Left lung (tissue), 10 donors: ENCODE results near the gene ZNF503. TPM values are rescaled to one million over a fixed set of nuclear protein-coding genes. Genes with fewer than 3 reads are reported as not detected.
A peak's percentile ranks its signal among the peaks of the same experiment; 100 is the strongest.

Experiments used
- ATAC-seq: fragments of 200-7000 bp; cut with Tn5 transposase; one replicate; pipeline ENCODE4 v1.9.1; 2020; ENCODE audit warnings: moderate library complexity
- DNase-seq, 4 donors: peaks; one replicate each; pipeline ENCODE4 v3.0.0-alpha.2; 2013 to 2020
- H3K27ac ChIP-seq, 2 donors: fragments of 200-600 bp; sonication (generic) in 1 of 2; one replicate each; pipeline versions ENCODE4 v1.5.0 to v1.8.0; 2020 to 2021
- H3K27me3 ChIP-seq, 2 donors: fragments of 200-600 bp; sonication (generic) in 1 of 2; one replicate each; pipeline versions ENCODE4 v1.5.0 to v1.8.0; 2020 to 2021
- H3K36me3 ChIP-seq, 2 donors: fragments of 200-600 bp; sonication (generic) in 1 of 2; one replicate each; pipeline versions ENCODE4 v1.5.0 to v1.8.0; 2020 to 2021
- H3K4me1 ChIP-seq, 2 donors: fragments of 200-600 bp; one replicate each; pipeline ENCODE4 v1.8.0; 2021
- H3K4me3 ChIP-seq, 2 donors: fragments of 200-600 bp; sonication (generic) in 1 of 2; one replicate each; pipeline versions ENCODE4 v1.5.0 to v1.8.0; 2020 to 2021; ENCODE audit warnings: mild to moderate bottlenecking in 1 of 2
- H3K9me3 ChIP-seq, 2 donors: fragments of 200-600 bp; sonication (generic) in 1 of 2; one replicate each; pipeline versions ENCODE4 v1.5.0 to v1.8.0; 2020 to 2021
- intact Hi-C, 2 donors: fragments of 100-400 bp; cut with DNase I; formaldehyde crosslinking; loops; one replicate each; pipeline versions ENCODE4 v1.11.2 to v1.14.2; 2022
- polyA plus RNA-seq, 6 donors: library from polyadenylated mRNA; unstranded; fragments of 120-200 nt; gene quantifications; one replicate each; pipeline ENCODE4 v1.2.1, GENCODE V29; 2013; ENCODE audit not compliant: insufficient read length in 6 of 6
- total RNA-seq, 2 donors: library from RNA; stranded (reverse); fragmentation: NEBNext Ultra II Directional; extraction: Animal tissue kit (Norgen Biotek cat#: 25700); gene quantifications; one replicate each; pipeline ENCODE4 v1.2.1, GENCODE V29; 2021
- TF ChIP-seq, protein P1 (sequence below), 2 donors: fragments of 200-600 bp; sonication (generic) in 1 of 2; IDR thresholded peaks; one replicate each; pipeline versions ENCODE4 v1.5.0 to v1.8.0; 2021; ENCODE audit warnings: antibody characterized with exemption in 2 of 2
- donor health status: DM: no; HTN: yes; CAD: no.
- donor health status: DM: no; HTN: no; CAD: no.

Gene ZNF503
- total and polyA plus RNA-seq, 8 donors = 32.7 to 71.4 (median 50.0) TPM

DNA sequence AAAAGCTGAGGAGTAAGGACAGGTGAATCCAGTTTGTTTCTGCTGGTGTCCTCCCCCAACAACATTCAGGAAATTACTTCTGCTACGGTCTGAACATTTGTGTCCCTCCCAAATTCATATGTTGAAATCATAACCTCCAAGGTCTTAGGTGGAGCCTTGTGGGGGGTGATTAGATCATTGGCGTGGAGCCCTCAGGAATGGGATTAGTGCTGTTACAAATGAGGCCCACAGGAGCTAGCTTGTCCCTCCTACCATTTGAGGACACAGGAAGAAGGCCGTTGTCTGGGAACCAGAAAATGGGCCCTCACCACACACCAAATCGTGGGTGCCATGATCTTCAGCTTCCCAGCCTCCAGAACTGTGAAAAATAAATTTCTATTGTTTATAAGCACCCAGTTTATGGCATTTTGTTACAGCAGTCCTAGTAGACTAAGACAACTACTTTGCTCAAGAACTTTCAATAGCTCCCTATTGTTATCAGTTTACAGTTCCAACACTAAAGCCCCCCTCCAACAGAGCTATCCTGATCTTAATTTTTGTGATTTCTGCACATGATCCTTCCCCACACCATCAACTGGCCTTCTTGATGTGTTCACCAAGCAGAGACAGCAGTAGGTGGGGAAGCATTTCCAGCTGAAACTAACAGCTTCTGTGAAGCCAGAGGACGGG is 27.7 kb upstream of the ZNF503 start:
- H3K4me3 ChIP-seq = no peak overlapping the region
- intact Hi-C loops = no loop called here
- peak overlapping the region in 1 of 2 donors; percentile 91 for H3K27ac ChIP-seq
- H3K9me3 ChIP-seq = no peaks in the 10 kb centered on the region
- no peak for DNase-seq
- ATAC-seq = no peak
- TF ChIP-seq, protein P1, sequence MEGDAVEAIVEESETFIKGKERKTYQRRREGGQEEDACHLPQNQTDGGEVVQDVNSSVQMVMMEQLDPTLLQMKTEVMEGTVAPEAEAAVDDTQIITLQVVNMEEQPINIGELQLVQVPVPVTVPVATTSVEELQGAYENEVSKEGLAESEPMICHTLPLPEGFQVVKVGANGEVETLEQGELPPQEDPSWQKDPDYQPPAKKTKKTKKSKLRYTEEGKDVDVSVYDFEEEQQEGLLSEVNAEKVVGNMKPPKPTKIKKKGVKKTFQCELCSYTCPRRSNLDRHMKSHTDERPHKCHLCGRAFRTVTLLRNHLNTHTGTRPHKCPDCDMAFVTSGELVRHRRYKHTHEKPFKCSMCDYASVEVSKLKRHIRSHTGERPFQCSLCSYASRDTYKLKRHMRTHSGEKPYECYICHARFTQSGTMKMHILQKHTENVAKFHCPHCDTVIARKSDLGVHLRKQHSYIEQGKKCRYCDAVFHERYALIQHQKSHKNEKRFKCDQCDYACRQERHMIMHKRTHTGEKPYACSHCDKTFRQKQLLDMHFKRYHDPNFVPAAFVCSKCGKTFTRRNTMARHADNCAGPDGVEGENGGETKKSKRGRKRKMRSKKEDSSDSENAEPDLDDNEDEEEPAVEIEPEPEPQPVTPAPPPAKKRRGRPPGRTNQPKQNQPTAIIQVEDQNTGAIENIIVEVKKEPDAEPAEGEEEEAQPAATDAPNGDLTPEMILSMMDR (IDR thresholded peaks at IDR 0.05) = no peak
- no peaks in the 10 kb centered on the region for H3K27me3 ChIP-seq
- H3K36me3 ChIP-seq = no peaks in the 10 kb centered on the region
- peaks cover 24 to 74% of the 10 kb centered on the region in 2 donors for H3K4me1 ChIP-seq

DNA sequence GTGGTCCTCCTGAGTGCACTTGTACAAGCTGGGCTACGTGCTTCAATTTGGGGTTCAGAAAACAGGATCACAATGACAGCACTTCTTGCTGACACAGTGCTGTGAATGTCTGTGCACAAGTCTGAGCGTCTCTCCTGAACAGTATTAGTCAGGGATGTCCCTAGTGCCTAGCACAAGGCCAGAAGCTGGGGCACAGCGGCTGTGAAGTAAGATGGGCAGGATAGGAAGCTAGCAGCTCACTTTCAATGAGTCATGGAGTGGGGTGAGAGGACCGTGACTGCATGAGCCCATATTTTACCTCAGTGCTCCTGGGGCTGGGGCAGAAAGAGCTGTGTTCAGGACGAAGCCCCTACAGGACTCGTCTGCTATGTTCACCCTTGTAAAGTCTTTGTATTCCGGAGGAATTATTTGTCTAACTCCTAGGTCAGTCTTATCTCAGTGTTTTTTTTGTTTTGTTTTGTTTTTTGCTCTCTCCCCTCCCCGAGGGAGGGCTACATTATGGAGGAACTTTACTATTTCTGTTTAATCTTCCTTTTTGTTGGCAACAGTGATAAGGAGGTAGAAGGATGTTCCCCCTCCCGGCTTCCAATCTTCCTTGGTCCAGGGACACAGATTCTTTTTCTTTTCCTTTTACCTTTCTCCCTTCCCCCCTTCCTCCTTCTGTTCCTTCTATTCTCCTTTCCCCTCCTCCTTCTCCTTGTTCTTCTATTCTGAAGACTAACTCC is 27.0 kb upstream of the ZNF503 start:
- ATAC-seq (no peak), DNase-seq (no peak)
- no peaks in the 10 kb centered on the region for H3K9me3 ChIP-seq
- TF ChIP-seq, protein P1 (IDR thresholded peaks at IDR 0.05) = no peak
- intact Hi-C loops = no loop called here
- H3K27ac ChIP-seq = peak overlapping the region in 1 of 2 donors; percentile 65
- no peak overlapping the region for H3K4me3 ChIP-seq
- H3K4me1 ChIP-seq = peaks cover 24 to 67% of the 10 kb centered on the region in 2 donors
- no peaks in the 10 kb centered on the region for H3K36me3 ChIP-seq
- H3K27me3 ChIP-seq = no peaks in the 10 kb centered on the region

DNA sequence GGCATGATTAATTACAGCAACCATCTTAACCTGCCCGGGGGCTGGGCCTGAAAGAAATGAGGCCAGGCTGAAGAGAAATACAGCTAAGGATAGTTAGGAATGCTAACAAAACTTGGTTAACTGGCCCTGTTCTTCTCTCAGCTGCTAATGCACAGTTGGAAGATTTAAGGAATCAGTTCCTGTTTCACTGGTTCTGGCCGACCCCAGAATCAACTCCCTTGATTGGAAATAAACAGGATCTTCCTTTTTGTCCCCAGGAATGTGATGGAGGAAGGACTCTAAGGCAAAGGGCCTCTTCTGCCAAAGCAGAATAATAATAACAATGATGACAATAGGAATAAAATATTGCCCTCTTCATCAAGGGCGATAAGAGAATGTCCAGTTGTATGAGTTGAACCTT is 26.4 kb upstream of the ZNF503 start:
- H3K27me3 ChIP-seq = no peaks in the 10 kb centered on the region
- DNase-seq = no peak

DNA sequence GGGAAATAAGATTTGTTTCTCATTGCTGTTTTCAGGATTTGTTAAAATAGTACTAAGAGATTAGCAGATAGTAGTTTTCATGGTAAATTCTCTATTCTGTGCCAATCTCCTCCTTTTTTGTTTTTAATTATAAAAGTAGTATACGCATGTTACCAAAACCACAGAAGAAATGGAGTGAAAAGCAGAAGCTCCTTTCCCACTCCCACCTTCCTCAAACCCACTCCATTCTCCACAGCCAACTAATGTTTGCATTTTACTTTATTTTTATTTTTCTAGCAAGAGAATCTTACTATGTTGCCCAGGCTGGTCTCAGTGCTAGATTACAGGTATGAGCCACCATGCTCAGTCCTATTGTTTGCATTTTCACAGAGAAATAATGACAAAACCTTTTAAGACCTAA is 25.3 kb upstream of the ZNF503 start:
- intact Hi-C loops = no loop called here
- DNase-seq (no peak), ATAC-seq (no peak)
- no peak overlapping the region for H3K27ac ChIP-seq
- TF ChIP-seq, protein P1 (IDR thresholded peaks at IDR 0.05) = no peak
- no peaks in the 10 kb centered on the region for H3K9me3 ChIP-seq
- H3K36me3 ChIP-seq = no peaks in the 10 kb centered on the region
- peaks cover 21 to 50% of the 10 kb centered on the region in 2 donors for H3K4me1 ChIP-seq
- H3K4me3 ChIP-seq = no peak overlapping the region
- no peaks in the 10 kb centered on the region for H3K27me3 ChIP-seq

More for the DNA sequence above, 26.4 kb upstream of the ZNF503 start:
- H3K36me3 ChIP-seq = no peaks in the 10 kb centered on the region
- H3K27ac ChIP-seq = peak overlapping the region in 1 of 2 donors; percentile 65
- no peak overlapping the region for H3K4me3 ChIP-seq
- H3K9me3 ChIP-seq = no peaks in the 10 kb centered on the region
- peaks cover 24 to 61% of the 10 kb centered on the region in 2 donors for H3K4me1 ChIP-seq
- no peak for ATAC-seq
- intact Hi-C loops = no loop called here
- TF ChIP-seq, protein P1 (IDR thresholded peaks at IDR 0.05) = no peak

DNA sequence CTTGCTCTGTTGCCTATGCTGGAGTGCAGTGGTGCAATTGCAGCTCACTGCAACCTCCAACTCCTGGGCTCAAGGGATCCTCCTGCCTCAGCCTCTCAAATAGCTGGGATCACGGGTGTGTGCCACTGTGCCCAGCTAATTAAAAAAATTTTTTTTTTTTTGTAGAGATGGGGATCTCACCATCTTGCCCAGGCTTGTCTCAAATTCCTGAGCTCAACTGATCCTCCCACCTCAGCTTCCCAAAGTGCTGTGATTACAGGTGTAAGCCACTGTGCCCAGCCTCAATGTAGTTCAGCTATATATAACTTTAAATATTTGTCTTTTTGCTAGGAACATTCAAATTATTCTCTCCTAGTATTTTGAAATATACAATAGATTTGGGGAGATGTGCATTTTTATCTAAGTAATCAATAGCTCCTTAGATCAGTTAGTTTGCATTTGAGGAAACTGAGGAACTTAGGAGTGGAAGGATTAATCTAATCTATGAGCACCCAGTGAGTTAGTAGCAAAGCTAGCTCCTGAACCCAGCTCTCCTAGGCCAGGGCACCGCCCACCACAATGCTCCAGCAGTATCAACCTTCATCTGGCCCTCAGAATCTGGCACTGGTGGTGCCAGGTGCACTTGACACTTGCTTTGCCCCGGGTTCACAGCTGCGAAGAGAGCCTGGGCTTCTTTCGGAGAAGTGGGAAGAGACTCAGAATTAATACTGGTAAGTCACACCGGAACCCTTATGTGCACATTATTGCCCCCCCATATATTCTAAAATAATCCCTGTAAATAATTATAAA is 23.9 kb upstream of the ZNF503 start:
- no peaks in the 10 kb centered on the region for H3K27me3 ChIP-seq
- TF ChIP-seq, protein P1 (IDR thresholded peaks at IDR 0.05) = no peak
- intact Hi-C loops = no loop called here
- ATAC-seq (no peak), DNase-seq (no peak)
- no peaks in the 10 kb centered on the region for H3K9me3 ChIP-seq
- H3K4me1 ChIP-seq = peaks cover 14 to 38% of the 10 kb centered on the region in 2 donors
- H3K4me3 ChIP-seq = no peak overlapping the region
- H3K27ac ChIP-seq = no peak overlapping the region
- no peaks in the 10 kb centered on the region for H3K36me3 ChIP-seq
